ENCODE measurements around the gene MED14. TPM values are rescaled to one million over a fixed set of nuclear protein-coding genes. Genes with fewer than 3 reads are reported as not detected.

The MED14 gene
- total RNA-seq, 1 experiment from 2014 or later: 136 TPM

DNA sequence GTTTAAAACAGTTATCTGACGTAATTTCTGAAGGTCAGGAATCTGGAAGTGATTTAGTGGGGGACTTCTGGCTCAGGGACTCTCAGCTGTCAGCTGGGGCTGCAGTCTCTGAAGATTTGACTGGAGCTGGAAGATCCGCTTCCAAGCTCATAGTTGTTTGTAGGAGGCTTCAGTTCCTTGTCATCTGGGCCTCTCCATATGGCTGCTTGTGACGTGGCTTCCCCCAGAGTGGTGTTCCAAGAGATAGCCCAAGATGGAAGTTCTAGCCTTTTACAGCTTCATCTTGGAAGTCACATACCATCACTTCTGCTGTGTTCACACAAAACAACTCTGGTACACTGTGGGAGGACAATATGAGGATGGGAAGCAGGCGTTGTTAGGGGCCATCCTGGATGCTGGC, 110.0 kb downstream of the MED14 start:
- no peaks in the 10 kb centered on the region for H3K79me2 ChIP-seq (ENCODE audit: insufficient read depth, low read length)
- H3K56ac ChIP-seq (ENCODE audit: insufficient read length, low read depth, low read length): no peak overlapping the region
- no peak overlapping the region for H3K4ac ChIP-seq (ENCODE audit: low read depth, low read length)
- H3K4me3 Mint-ChIP-seq: no peak overlapping the region
- H2BK15ac ChIP-seq (ENCODE audit: low read depth, low read length): no peak overlapping the region
- H4K91ac ChIP-seq (ENCODE audit: insufficient read length, low read depth, low read length): no peak overlapping the region
- TF ChIP-seq, protein P1, sequence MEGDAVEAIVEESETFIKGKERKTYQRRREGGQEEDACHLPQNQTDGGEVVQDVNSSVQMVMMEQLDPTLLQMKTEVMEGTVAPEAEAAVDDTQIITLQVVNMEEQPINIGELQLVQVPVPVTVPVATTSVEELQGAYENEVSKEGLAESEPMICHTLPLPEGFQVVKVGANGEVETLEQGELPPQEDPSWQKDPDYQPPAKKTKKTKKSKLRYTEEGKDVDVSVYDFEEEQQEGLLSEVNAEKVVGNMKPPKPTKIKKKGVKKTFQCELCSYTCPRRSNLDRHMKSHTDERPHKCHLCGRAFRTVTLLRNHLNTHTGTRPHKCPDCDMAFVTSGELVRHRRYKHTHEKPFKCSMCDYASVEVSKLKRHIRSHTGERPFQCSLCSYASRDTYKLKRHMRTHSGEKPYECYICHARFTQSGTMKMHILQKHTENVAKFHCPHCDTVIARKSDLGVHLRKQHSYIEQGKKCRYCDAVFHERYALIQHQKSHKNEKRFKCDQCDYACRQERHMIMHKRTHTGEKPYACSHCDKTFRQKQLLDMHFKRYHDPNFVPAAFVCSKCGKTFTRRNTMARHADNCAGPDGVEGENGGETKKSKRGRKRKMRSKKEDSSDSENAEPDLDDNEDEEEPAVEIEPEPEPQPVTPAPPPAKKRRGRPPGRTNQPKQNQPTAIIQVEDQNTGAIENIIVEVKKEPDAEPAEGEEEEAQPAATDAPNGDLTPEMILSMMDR (conservative IDR thresholded peaks at IDR 0.05): no peak
- no peak for DNase-seq
- no peaks in the 10 kb centered on the region for H3K27me3 ChIP-seq (ENCODE audit: insufficient read depth, low read length)
- no peak overlapping the region for H2BK20ac ChIP-seq (ENCODE audit: low read depth, low read length, poor library complexity, severe bottlenecking)
- H3K9me3 ChIP-seq (ENCODE audit: control insufficient read depth, low read depth, low read length): no peaks in the 10 kb centered on the region
- no peaks in the 10 kb centered on the region for H3K23me2 ChIP-seq (ENCODE audit: insufficient read length, low read depth, low read length, poor library complexity, severe bottlenecking)
- no peak overlapping the region for H3K9ac ChIP-seq (ENCODE audit: extremely low read depth, insufficient read length, low read length)
- no peaks in the 10 kb centered on the region for H4K20me1 ChIP-seq (ENCODE audit: control insufficient read depth, insufficient read depth, insufficient read length)
- peaks cover 50 to 59% of the 10 kb centered on the region in 2 experiments for H3K9me3 Mint-ChIP-seq
- no peaks in the 10 kb centered on the region; the same call in none of the 2 replicates for H3K27me3 Mint-ChIP-seq (ENCODE audit: low read depth)
- H3K18ac ChIP-seq (ENCODE audit: insufficient read length, low read depth, low read length): no peak overlapping the region
- H3K79me1 ChIP-seq (ENCODE audit: insufficient read depth, low read depth, low read length, poor library complexity, severe bottlenecking): no peaks in the 10 kb centered on the region
- no peak overlapping the region for H3K14ac ChIP-seq (ENCODE audit: insufficient read depth, low read length)
- no peak overlapping the region for H2BK12ac ChIP-seq (ENCODE audit: insufficient read length, low read depth, low read length)
- no peak overlapping the region for H4K8ac ChIP-seq (replicated peaks; ENCODE audit: insufficient read length, low read depth, low read length)
- WGBS (ENCODE audit: extremely low coverage, insufficient read length, low lambda C conversion rate): no CpG with 5 or more reads among the region's 4 CpGs
- H3K23ac ChIP-seq (ENCODE audit: insufficient read length, low read depth, low read length): no peak overlapping the region
- no peak overlapping the region for H3K27ac ChIP-seq (ENCODE audit: insufficient read length, low read depth, low read length)
- no peak overlapping the region for H2BK5ac ChIP-seq (ENCODE audit: insufficient read length, low read length)
- no peak overlapping the region for H2AK5ac ChIP-seq (ENCODE audit: insufficient read length, low read length)
- no peak overlapping the region for H4K5ac ChIP-seq (ENCODE audit: insufficient read length, low read depth, low read length)
- no peak overlapping the region for H2AFZ ChIP-seq (ENCODE audit: low read length)
- no peak overlapping the region for H2BK120ac ChIP-seq (ENCODE audit: low read depth, low read length, poor library complexity, severe bottlenecking)
- peaks cover 0 to 19% (median 11%) of the 10 kb centered on the region in 3 experiments; a peak in 5 of 7 replicates for H3K36me3 Mint-ChIP-seq (ENCODE audit: insufficient read depth in 1 of 3, low read depth in 3 of 3)
- H3K4me1 ChIP-seq (ENCODE audit: insufficient read depth, low read length): no peaks in the 10 kb centered on the region
- H3T11ph ChIP-seq (ENCODE audit: low read length): no peak overlapping the region
- no peak overlapping the region for H3K4me2 ChIP-seq (ENCODE audit: insufficient read depth, insufficient read length, low read length)
- H3K4me1 Mint-ChIP-seq: peaks cover 0 to 8% of the 10 kb centered on the region in 2 experiments; a peak in 1 of 4 replicates
- no peak overlapping the region for H3K27ac Mint-ChIP-seq

Data from H9 (cell line).